ENCODE data around the gene MT1M.

Gene MT1M

GRCh38 chr16:56630134-56630533, 2.3 kb upstream of the MT1M start:
- DNase-seq: no peak

- DNase-seq: no peak
These were observed 1.3 kb upstream of the MT1M start for GRCh38 chr16:56631197-56631596.

DNA sequence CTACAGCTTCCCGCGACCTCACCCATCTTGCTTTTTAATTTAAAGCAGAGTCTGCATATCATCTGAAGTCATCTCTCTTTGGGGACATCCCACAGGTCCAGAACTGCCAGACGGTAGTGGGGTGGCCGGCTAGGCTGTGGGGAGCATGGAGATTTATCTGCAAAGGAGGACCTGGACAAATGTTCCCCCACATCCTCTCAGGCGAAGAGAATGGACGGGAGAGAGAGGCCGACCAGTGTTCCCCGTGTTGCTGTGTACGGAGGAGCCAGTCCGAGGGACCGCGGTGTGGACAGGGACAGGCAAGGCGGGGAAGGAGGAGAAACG, 665 bp upstream of the MT1M start:
- no peak for DNase-seq

- DNase-seq: no peak
These were observed 448 bp downstream of the MT1M start for GRCh38 chr16:56632848-56633365.

DNA sequence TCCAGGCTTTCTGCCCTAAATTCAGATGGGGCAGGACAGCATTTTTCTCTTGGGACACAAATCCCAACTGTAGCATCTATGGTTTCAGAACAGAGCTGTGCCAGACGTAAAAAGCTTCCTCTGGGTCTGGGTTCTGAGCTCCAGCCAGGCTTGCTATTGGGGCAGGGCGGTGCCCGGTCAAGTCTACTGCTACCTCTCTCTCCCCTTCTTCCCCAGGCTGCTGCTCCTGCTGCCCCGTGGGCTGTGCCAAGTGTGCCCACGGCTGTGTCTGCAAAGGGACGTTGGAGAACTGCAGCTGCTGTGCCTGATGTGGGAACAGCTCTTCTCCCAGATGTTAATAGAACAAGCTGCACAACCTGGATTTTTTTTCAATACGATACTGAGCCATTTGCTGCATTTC, 1.1 kb downstream of the MT1M start:
- no peak for DNase-seq

- DNase-seq: no peak
These were observed 2.4 kb downstream of the MT1M start for GRCh38 chr16:56634715-56635440.

DNA sequence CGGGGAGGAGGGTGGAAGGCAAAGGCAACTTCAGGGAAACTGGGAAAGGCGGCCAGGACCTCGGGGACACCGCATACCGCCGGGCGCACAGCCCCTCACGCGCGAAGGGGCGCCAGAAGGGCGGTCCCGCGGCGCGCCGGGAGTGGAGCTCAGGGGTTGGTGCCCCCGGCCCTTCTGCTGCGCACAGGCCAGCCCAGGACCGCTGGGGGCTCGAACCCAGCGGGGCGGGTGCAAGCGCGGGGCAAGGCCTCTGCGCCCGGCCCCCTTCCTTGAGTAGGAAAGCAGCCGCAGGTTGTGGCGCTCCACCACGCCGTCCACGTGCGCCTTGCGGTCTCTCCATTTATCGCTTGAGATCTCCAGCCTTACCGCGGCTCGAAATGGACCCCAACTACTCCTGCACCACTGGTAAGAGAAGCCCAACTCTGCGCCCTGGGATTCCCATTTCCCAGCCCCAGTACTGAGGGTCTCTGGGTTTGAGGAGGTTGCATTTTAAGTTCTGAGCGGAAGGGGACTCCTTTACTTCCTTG, 3.0 kb downstream of the MT1M start:
- DNase-seq: no peak

DNA sequence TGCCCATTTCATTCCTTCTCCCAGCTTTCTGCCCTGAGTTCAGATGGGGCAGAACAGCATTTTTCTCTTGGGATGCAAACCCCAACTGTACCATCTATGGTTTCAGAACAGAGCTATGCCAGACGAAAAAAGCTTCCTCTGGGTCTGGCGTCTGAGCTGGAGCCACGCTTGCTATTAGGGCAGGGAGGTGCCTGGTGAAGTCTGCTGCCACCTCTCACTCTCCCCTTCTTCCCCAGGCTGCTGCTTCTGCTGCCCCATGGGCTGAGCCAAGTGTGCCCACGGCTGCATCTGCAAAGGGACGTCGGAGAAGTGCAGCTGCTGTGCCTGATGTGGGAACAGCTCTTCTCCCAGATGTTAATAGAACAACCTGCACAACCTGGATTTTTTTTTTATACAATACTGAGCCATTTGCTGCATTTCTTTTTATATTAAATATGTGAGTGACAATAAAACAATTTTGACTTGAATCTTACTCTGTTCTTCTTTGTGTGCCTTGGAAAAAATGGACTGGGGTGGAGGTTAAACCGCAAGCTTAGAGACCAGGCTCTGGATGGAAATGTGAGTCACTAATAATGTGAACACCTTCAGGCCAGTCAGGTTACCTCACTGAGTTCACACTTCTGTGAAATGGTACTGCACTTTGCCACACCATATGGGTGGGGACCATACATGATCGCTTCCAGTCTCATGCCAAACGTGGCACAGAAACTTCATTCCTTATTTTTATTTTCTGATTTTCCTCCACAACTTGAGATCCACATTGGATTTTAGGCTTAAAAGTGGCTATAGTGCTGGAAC, 4.4 kb downstream of the MT1M start:
- DNase-seq: no peak

DNA sequence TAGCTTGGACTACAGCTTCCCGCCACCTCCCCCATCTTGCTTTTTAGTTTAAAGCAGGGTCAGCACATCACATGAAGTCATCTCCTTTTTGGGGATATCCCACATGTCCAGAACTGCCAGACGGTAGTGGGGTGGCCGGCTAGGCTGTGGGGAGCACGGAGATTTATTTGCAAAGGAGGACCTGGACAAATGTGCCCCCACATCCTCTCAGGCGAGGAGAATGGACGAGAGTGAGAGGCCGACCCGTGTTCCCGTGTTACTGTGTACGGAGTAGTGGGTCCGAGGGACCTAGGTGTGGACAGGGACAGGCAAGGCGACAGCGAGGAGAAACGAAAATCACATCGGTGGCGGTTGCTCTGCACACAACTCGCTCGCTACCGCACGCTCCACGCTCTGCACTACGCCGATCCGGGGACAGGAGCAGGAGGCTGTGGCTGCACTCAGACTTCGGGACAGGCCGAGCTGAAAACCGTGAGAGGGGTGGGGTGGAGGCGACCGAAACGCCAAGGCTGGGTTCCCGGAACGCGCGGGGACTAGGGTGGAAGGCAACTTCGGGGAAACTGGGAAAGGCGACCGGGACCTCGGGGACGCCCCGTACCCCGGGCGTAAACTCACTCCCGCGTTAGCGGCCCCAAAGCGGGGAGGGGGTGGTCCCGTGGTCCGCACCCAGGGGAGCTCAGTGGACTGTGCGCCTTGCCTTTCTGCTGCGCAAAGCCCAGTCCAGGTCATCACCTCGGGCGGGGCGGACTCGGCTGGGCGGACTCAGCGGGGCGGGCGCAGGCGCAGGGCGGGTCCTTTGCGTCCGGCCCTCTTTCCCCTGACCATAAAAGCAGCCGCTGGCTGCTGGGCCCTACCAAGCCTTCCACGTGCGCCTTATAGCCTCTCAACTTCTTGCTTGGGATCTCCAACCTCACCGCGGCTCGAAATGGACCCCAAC, 5.6 kb downstream of the MT1M start, which contains the start of gene MT1A:
Gene MT1A, plus strand, starts transcription at position 853 of the 937 bp plus-strand sequence. Its CDS starts 73 bp downstream, at position 926.
- DNase-seq: no peak

- no peak for DNase-seq
These were observed 6.6 kb downstream of the MT1M start for GRCh38 chr16:56639045-56639444.

DNA sequence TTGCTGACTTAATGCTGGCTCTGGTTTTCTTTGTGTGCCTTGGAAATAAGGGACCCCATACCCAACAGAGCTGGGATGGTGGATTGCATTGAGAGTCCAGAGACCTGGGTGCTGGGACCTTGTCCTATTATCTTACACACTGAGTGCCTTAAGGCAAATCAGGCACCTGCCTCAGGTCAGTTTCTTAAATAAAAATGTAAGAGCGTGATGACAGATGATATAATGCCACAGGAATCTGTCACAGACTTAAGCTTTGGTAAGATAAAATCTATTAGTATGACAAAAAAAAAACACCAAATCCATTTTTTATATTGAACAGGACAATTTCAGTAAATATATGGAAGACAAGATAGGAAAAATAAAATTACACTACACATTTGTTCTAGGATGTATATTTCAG, 7.6 kb downstream of the MT1M start:
- DNase-seq: no peak

DNA sequence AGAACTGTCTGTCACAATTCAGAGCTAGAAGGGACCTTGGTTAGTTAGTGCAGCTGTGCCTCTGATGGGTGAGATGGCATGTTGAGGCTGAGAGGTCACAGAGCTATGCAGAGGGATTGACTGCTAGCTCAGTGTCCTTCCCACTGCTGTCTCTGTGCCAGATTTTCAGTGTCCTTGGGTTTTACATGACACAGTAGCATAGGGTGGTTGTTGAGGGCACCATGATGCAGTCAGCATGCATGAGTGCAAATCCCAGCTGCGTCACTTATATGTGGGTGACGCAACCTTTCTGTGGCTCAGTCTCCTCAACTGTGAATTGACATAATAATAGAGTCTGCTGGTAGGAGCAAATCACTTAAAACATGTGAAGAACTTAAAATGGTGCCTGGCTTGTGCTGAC, 8.7 kb downstream of the MT1M start:
- DNase-seq: no peak

DNA sequence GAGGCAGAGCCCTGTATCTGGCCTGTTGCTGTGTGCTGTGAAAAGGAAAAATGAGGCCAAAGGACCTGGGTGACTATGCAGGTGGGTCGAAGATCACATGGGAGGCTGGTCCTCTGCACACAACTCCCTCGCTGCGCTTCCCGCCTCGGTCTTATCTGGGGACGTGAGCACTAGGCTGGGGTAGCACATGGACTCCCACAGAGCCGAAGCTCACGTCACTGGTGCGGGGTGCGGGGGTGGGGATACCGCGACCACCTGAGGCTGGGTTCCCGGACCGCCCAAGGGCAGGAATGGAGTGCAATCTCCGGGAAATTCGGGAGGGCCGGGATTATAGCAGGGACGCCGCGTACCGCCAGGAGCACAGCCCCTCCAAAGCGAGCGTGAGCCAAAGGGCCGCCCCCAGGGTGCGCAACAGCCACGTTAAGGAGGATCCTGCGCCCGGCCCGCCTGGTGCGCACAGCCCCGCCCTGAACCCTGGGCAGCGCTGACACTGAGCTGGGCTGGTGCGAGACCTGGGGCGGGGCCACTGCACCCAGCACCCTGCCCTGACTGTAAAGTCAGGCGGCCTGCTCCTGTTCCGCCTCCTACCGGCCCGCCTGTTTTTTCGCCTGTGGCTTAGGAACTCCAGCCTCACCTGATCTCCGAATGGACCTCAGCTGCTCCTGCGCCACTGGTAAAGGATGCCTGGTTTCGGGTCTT, 10.8 kb downstream of the MT1M start:
- peak; percentile 84 for DNase-seq

- DNase-seq: no peak
These were observed 11.4 kb downstream of the MT1M start for GRCh38 chr16:56643833-56644232.

- no peak for DNase-seq
These were observed 12.9 kb downstream of the MT1M start for GRCh38 chr16:56645311-56645710.

GRCh38 chr16:56645838-56646237, 13.4 kb downstream of the MT1M start:
- DNase-seq: no peak

DNA sequence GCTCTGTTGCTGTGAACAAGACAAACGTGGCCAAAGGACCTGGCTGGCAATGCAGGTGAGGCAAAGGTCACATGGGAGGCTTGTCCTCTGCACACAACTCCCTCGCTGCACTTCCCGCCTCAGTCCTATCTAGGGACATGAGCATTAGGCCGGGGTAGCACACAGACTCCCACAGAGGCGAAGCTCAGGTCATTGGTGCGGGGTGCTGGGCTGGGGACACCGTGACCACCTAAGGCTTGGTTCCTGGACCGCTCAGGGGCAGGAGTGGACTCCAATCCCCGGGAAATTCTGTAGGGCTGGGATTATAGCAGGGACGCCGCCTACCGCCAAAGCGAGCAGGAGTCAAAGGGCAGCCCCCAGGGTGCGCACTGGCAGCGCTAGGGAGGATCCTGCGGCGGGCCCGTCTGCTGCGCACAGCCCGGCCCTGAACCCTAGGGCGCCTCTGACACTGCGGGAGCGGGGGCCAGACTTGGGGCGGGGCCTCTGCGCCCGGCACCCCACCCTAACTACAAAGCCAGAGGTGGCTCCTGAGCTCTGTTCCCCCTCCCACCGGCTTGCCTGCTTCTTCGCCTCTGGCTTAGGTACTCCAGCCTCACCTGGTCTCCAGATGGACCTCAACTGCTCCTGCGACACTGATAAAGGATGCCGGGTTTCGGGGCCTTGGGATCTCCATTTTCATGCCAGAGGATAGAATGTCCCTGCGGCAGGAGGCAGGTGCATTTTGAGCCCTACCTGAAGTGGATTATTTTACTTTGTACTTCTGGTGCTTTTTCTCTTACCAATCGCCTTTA, 15.4 kb downstream of the MT1M start:
- no peak for DNase-seq

DNA sequence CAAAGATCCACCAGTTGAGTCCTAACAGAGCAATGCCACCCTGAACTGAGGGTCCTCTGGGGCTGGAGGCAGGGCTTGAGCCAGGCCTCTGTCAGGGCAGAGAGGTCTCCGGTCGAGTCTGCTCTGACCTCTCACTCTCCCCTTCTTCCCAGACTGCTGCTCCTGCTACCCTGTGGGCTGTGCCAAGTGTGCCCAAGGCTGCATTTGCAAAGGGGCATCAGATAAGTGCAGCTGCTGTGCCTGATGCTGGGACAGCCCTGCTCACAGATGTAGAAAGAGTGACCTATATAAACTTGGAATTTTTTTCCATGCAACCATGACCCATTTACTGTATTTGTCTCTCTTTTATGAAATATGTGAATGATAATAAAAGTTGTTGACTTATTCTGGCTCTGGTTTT, 16.8 kb downstream of the MT1M start:
- DNase-seq: no peak

GRCh38 chr16:56649820-56650219, 17.4 kb downstream of the MT1M start:
- DNase-seq: no peak

- no peak for DNase-seq
These were observed 19.1 kb downstream of the MT1M start, which contains the start of gene MT1B for GRCh38 chr16:56651586-56651985. Gene MT1B, plus strand, starts transcription at chr16:56651886. Its CDS starts 68 bp downstream, at chr16:56651954.

DNA sequence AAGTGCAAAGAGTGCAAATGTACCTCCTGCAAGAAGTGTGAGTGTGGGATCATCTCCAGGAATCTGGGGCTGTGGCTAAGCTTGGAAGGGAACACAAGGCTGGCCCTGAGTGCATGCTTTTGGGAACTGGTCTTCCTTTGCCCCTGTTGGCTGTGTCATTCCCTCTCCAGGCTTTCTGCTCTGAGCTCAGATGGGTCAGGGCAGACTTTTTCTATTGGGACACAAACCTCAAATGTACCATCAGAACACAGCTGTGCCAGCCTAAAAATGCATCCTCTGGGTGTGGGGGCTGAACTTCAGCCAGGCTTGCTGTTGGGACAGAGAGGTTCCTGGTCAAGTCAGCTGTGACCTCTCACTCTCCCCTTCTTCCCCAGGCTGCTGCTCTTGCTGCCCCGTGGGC, 20.1 kb downstream of the MT1M start:
- DNase-seq: no peak
